GM12892 (cell line): ENCODE results near the gene CSNK2A1.

Experiments used
- DNase-seq: peaks from one replicate; pipeline ENCODE4 v3.0.0; 2011; ENCODE audit not compliant: insufficient read length
- FAIRE-seq: peaks from 2 replicates; lab custom pipeline; 2011; peaks lifted over from hg19 to GRCh38; lab: Jason Lieb, UNC
- POLR2A ChIP-seq: IDR thresholded peaks from 2 replicates; pipeline ENCODE4 v1.6.1; 2011; ENCODE audit warnings: low read depth, low read length, control low read depth
- POLR2AphosphoS5 ChIP-seq: IDR thresholded peaks from 2 replicates; pipeline ENCODE4 v1.6.1; 2011; ENCODE audit warnings: low read depth, low read length, control low read depth
- TAF1 ChIP-seq: IDR thresholded peaks from 2 replicates; pipeline ENCODE4 v1.6.1; 2011; ENCODE audit warnings: low read depth, mild to moderate bottlenecking, control low read depth, low read length, borderline replicate concordance

Gene CSNK2A1

GRCh38 chr20:576156-576555, 32.6 kb upstream of the CSNK2A1 start:
- DNase-seq: no peak
- no peak for FAIRE-seq

GRCh38 chr20:575230-575629, 31.6 kb upstream of the CSNK2A1 start:
- TF ChIP-seq POLR2A: no peak
- TF ChIP-seq POLR2AphosphoS5: no peak
- no peak for TF ChIP-seq TAF1
- DNase-seq: no peak
- FAIRE-seq: no peak

More at GRCh38 chr20:576156-576555, 32.6 kb upstream of the CSNK2A1 start:
- TF ChIP-seq POLR2AphosphoS5 (no peak), POLR2A (no peak), TAF1 (no peak)

- no peak for FAIRE-seq
- DNase-seq: no peak
- TF ChIP-seq POLR2A (no peak), TAF1 (no peak), POLR2AphosphoS5 (no peak)
Measured at GRCh38 chr20:574297-574942, 30.8 kb upstream of the CSNK2A1 start.

GRCh38 chr20:573414-574296, 30.1 kb upstream of the CSNK2A1 start:
- FAIRE-seq (no peak), DNase-seq (no peak)
- TF ChIP-seq TAF1: no peak
- TF ChIP-seq POLR2A: no peak
- no peak for TF ChIP-seq POLR2AphosphoS5

- no peak for FAIRE-seq
- DNase-seq: no peak
- TF ChIP-seq POLR2AphosphoS5 (no peak), TAF1 (no peak), POLR2A (no peak)
Measured at GRCh38 chr20:572727-573126, 29.1 kb upstream of the CSNK2A1 start.

GRCh38 chr20:571754-572441, 28.3 kb upstream of the CSNK2A1 start:
- no peak for DNase-seq
- no peak for FAIRE-seq
- TF ChIP-seq POLR2AphosphoS5 (no peak), POLR2A (no peak), TAF1 (no peak)

- no peak for DNase-seq
- FAIRE-seq: no peak
- no peak for TF ChIP-seq TAF1
Measured at GRCh38 chr20:568673-569415, 25.3 kb upstream of the CSNK2A1 start.

- TF ChIP-seq TAF1 (no peak), POLR2AphosphoS5 (no peak), POLR2A (no peak)
- FAIRE-seq: no peak
- DNase-seq: no peak
Measured at GRCh38 chr20:568097-568652, 24.6 kb upstream of the CSNK2A1 start.

GRCh38 chr20:564192-564591, 20.6 kb upstream of the CSNK2A1 start:
- no peak for TF ChIP-seq POLR2A
- TF ChIP-seq TAF1: no peak
- TF ChIP-seq POLR2AphosphoS5: no peak
- DNase-seq: no peak
- FAIRE-seq: no peak

GRCh38 chr20:563187-563586, 19.6 kb upstream of the CSNK2A1 start:
- DNase-seq (no peak), FAIRE-seq (no peak)
- TF ChIP-seq TAF1 (no peak), POLR2A (no peak), POLR2AphosphoS5 (no peak)
